Osteoblast (primary cell): Measurements from ENCODE around the gene MICAL3. TPM values are rescaled to one million over a fixed set of nuclear protein-coding genes. Genes with fewer than 3 reads are reported as not detected.
"Not testable (repeated sequence)": the region's sequence is repeated elsewhere in the genome, so short reads cannot be mapped to it uniquely, and the experiment has no call there.

Experiments used
- DNase-seq: peaks from one replicate; pipeline ENCODE4 v3.0.0; 2011; ENCODE audit warnings: low spot score, mixed read lengths; ENCODE audit not compliant: insufficient read length; ENCODE audit errors: missing footprints
- H2AFZ ChIP-seq: 2 replicates; pipeline ENCODE4 v1.6.0; 2011; ENCODE audit warnings: mild to moderate bottlenecking, low read length
- H3K27ac ChIP-seq: 2 replicates; pipeline ENCODE4 v1.5.1; 2011; ENCODE audit warnings: mild to moderate bottlenecking, low read depth, low read length, moderate library complexity
- H3K27me3 ChIP-seq: 2 replicates; pipeline ENCODE4 v1.6.0; 2012; ENCODE audit warnings: mild to moderate bottlenecking, control low read depth, inconsistent platforms, low read length, moderate library complexity; ENCODE audit not compliant: insufficient read depth
- H3K36me3 ChIP-seq: 2 replicates; pipeline ENCODE4 v1.5.1; 2011; ENCODE audit warnings: mild to moderate bottlenecking, low read length, control low read depth, moderate library complexity; ENCODE audit not compliant: insufficient read depth
- H3K4me1 ChIP-seq: 2 replicates; pipeline ENCODE4 v1.5.1; 2011; ENCODE audit warnings: mild to moderate bottlenecking, low read length, control low read depth, moderate library complexity; ENCODE audit not compliant: insufficient read depth
- H3K4me2 ChIP-seq: 2 replicates; pipeline ENCODE4 v1.6.0; 2011; ENCODE audit warnings: mild to moderate bottlenecking, low read length; ENCODE audit not compliant: insufficient read depth
- H3K4me3 ChIP-seq: fragments of 200-600 bp; sonication (generic); 3 replicates; pipeline ENCODE4 v1.5.1; 2012; ENCODE audit warnings: mild to moderate bottlenecking, low read length, inconsistent platforms; ENCODE audit not compliant: insufficient read depth
- H3K79me2 ChIP-seq: 2 replicates; pipeline ENCODE4 v1.6.0; 2012; ENCODE audit warnings: mild to moderate bottlenecking, low read length, control low read depth, inconsistent platforms; ENCODE audit not compliant: insufficient read depth
- H3K9me3 ChIP-seq: 2 replicates; pipeline ENCODE4 v1.5.1; 2011; ENCODE audit warnings: low read depth, low read length, control low read depth
- H4K20me1 ChIP-seq: 2 replicates; pipeline ENCODE4 v1.6.0; 2012; ENCODE audit warnings: mild to moderate bottlenecking, low read length, control low read depth; ENCODE audit not compliant: insufficient read depth
- total RNA-seq: library from RNA; depleted of rRNA; stranded (reverse); fragments of >200 nt; gene quantifications from 2 replicates; pipeline ENCODE4 v1.2.3, GENCODE V29; 2012
- TF ChIP-seq, protein P1 (sequence below): IDR thresholded peaks from 2 replicates; pipeline ENCODE4 v1.5.1; 2011; ENCODE audit warnings: mild to moderate bottlenecking, low read depth, low read length, moderate library complexity; ENCODE audit errors: extremely low read depth

MICAL3 gene
- total RNA-seq, 1 donor = 35.1 TPM

DNA sequence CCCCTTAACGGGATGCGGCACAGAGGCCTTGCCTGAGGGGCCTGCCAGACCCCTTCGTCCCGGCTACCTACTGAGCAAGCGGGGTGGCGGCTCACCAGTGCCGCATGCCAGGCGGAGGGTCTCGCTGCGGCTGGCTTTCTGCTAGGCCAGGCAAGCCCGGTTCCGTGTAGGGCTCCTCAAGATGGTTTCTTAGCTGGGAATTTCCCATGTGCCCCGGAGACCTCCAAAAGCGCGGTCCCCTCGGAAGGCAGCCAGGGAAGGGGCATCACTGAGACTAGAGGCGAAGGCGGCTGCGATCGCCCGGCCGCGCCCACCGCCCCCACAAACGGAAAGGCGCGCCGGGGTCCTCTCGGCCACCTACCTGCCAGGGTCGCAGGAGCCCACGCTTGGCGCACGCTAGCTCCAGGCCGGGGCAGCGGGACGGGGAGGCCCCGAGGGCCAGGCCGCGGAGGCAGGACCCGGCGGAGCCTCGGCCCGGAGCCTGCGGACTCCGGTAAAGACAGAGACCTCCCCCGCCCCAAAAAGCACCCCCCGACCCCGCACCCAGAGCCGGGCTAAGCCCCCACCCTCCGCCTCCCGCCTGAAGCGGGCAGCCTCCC is 23.8 kb downstream of the MICAL3 start:
- TF ChIP-seq, protein P1, sequence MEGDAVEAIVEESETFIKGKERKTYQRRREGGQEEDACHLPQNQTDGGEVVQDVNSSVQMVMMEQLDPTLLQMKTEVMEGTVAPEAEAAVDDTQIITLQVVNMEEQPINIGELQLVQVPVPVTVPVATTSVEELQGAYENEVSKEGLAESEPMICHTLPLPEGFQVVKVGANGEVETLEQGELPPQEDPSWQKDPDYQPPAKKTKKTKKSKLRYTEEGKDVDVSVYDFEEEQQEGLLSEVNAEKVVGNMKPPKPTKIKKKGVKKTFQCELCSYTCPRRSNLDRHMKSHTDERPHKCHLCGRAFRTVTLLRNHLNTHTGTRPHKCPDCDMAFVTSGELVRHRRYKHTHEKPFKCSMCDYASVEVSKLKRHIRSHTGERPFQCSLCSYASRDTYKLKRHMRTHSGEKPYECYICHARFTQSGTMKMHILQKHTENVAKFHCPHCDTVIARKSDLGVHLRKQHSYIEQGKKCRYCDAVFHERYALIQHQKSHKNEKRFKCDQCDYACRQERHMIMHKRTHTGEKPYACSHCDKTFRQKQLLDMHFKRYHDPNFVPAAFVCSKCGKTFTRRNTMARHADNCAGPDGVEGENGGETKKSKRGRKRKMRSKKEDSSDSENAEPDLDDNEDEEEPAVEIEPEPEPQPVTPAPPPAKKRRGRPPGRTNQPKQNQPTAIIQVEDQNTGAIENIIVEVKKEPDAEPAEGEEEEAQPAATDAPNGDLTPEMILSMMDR = no peak
- peaks cover 11% of the 10 kb centered on the region for H3K4me1 ChIP-seq

DNA sequence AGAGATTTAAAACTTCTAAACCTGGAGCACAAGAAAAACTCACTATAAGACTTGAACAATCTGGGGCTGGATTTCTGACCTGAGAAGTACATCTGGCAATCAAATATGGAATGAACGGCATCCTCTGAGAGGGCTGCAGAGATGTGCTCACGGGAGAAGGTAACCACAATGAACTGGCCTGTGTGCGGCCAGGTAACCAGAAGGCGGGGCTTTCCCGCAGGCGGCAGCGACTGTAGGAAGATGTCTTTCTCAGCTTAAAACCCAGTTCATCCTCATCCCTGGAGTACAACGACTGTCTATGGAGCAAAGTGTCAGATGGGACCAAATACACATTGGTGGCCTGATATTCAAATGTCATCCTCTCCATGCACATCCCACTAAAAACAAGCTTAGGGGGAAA is 24.5 kb downstream of the MICAL3 start:
- TF ChIP-seq, protein P1 = no peak
- peaks cover 11% of the 10 kb centered on the region for H3K4me1 ChIP-seq

More for the DNA sequence above, 23.8 kb downstream of the MICAL3 start:
- peaks cover 54% of the 10 kb centered on the region for H3K79me2 ChIP-seq
- H3K27me3 ChIP-seq = no peaks in the 10 kb centered on the region
- H3K27ac ChIP-seq = peak overlapping the region; percentile 98
- H3K4me2 ChIP-seq = peak overlapping the region; percentile 86
- H3K36me3 ChIP-seq = peaks cover 4% of the 10 kb centered on the region
- H2AFZ ChIP-seq = peak overlapping the region; percentile 2
- H3K9me3 ChIP-seq = no peaks in the 10 kb centered on the region
- peak overlapping the region; percentile 90 for H3K4me3 ChIP-seq
- peaks cover 21% of the 10 kb centered on the region for H4K20me1 ChIP-seq
- DNase-seq = peak; percentile 81

DNA sequence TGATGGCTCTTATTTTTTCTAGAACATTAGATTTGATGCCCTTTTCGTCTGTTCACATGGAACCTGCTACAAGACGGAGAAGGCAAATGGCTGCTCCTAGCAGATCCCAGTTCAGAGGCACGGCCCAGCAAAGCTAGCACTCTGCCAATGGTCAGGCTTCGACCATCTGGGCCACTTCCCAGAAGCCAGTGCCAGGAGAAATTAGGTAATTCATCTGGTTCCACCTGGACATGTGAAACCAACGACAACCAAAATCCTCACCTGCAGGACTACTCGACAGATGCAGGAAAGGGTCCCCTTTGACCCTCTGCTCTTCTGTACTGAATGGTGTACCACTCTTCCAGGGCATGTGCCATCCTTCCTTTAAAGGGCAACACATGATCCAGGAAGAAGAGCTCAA is 25.4 kb downstream of the MICAL3 start:
- DNase-seq = no peak
- TF ChIP-seq, protein P1 = no peak

More for the DNA sequence above, 24.5 kb downstream of the MICAL3 start:
- Histone ChIP-seq H3K9me3 (no peaks in the 10 kb centered on the region), H2AFZ (no peak overlapping the region), H4K20me1 (peaks cover 21% of the 10 kb centered on the region), H3K4me2 (peak overlapping the region; percentile 86), H3K79me2 (peaks cover 60% of the 10 kb centered on the region), H3K4me3 (peak overlapping the region; percentile 90), H3K27me3 (no peaks in the 10 kb centered on the region), H3K36me3 (peaks cover 4% of the 10 kb centered on the region), H3K27ac (no peak overlapping the region)
- DNase-seq = peak; percentile 45

DNA sequence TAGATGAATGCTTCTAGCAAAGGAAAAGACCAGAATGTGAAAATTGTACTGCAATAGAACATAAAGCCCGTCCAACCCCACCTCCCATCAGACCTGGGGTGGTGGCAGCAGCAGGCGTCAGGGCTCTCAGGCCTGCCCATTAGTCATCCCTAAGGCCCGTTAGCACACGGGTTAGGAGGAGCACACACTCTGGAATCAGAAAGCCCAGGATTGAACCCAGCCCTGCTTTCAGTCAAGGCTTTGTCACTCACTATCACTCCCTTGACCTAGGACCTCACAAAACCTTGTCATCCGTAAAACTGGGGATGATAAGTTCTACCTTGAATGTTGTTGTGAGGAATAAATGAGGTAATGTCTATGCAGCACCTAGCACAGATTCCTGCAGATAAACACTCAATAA is 26.9 kb downstream of the MICAL3 start:
- Histone ChIP-seq H3K27ac (peak overlapping the region; percentile 37), H3K79me2 (peaks cover 83% of the 10 kb centered on the region), H3K36me3 (peaks cover 4% of the 10 kb centered on the region), H2AFZ (no peak overlapping the region), H3K27me3 (no peaks in the 10 kb centered on the region), H4K20me1 (peaks cover 31% of the 10 kb centered on the region), H3K4me2 (no peak overlapping the region), H3K4me1 (peaks cover 11% of the 10 kb centered on the region), H3K9me3 (no peaks in the 10 kb centered on the region), H3K4me3 (no peak overlapping the region)
- TF ChIP-seq, protein P1 = no peak
- peak; percentile 52 for DNase-seq

More for the DNA sequence above, 25.4 kb downstream of the MICAL3 start:
- Histone ChIP-seq H3K9me3 (no peaks in the 10 kb centered on the region), H2AFZ (no peak overlapping the region), H3K36me3 (peaks cover 4% of the 10 kb centered on the region), H4K20me1 (peaks cover 27% of the 10 kb centered on the region), H3K4me2 (no peak overlapping the region), H3K4me1 (peaks cover 11% of the 10 kb centered on the region), H3K27ac (no peak overlapping the region), H3K4me3 (no peak overlapping the region), H3K27me3 (no peaks in the 10 kb centered on the region), H3K79me2 (peaks cover 70% of the 10 kb centered on the region)

DNA sequence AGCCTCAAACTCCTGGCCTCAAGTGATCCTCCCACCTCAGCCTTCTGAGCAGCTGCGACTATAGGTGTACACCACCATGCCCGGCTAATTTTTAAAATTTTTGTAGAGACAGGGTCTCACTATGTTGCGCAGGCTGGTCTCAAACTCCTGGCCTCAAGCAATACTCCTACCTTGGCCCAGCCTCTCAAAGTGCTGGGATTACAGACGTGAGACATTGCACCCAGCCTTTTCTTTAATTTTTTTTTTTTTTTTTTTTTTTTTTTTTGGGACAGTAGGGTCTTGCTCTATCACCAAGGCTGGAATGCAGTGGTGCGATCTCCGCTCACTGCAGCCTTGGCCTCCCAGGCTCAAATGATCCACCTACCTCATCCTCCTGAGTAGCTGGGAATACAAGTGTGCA is 29.1 kb downstream of the MICAL3 start:
- not testable (repeated sequence) for H3K27ac ChIP-seq, H3K36me3 ChIP-seq, H3K4me2 ChIP-seq, H3K4me3 ChIP-seq, H3K9me3 ChIP-seq, H3K27me3 ChIP-seq, DNase-seq, H2AFZ ChIP-seq
- Histone ChIP-seq H4K20me1 (peaks cover 41% of the 10 kb centered on the region), H3K4me1 (peaks cover 16% of the 10 kb centered on the region), H3K79me2 (peaks cover 94% of the 10 kb centered on the region)
